ENCODE measurements around the gene RUNX1. TPM values are rescaled to one million over a fixed set of nuclear protein-coding genes. Genes with fewer than 3 reads are reported as not detected.

RUNX1 gene
- total and polyA plus RNA-seq, 2 donors (not counting 1 experiment from before 2014, with no cell fraction given): 26.3 to 73.0 TPM

GRCh38 chr21:35014302-35015041, 34.6 kb downstream of the RUNX1 start:
- CTCF ChIA-PET: interaction anchor here (0.6 kb wide), 1 partner anchor 12 kb away, joined by 3 read pairs; no protein-coding TSS in a partner anchor
- H3K9me3 Mint-ChIP-seq (ENCODE audit: insufficient read depth): no peaks in the 10 kb centered on the region
- no peaks in the 10 kb centered on the region for H3K27me3 ChIP-seq (replicated peaks in 1 of 4; ENCODE audit: control extremely low read depth in 1 of 4, control insufficient read depth in 3 of 4, insufficient read depth in 4 of 4, low read length in 3 of 4)
- H3K79me2 ChIP-seq (ENCODE audit: control insufficient read depth, insufficient read depth, low read length): peaks cover 94% of the 10 kb centered on the region
- H3K27ac ChIP-seq (ENCODE audit: low read length in 2 of 2): no peak overlapping the region
- peaks cover 0 to 20% of the 10 kb centered on the region in 2 experiments for H3K36me3 ChIP-seq (replicated peaks in 1 of 2; ENCODE audit: control extremely low read depth in 1 of 2, control insufficient read depth in 1 of 2, extremely low read depth in 1 of 2, insufficient read depth in 2 of 2, low read length in 1 of 2)
- H3K4me3 ChIP-seq (ENCODE audit: control extremely low read depth in 1 of 5, extremely low read depth in 1 of 5, insufficient read depth in 1 of 5, low read depth in 2 of 5, low read length in 4 of 5): no peak overlapping the region
- no peak overlapping the region for H3K27ac Mint-ChIP-seq
- no peak overlapping the region for H3K4me3 Mint-ChIP-seq
- POLR2A ChIA-PET: interaction anchor here (0.6 kb wide), 1 partner anchor 381 kb away, joined by 4 read pairs; no protein-coding TSS in a partner anchor
- H3K4me1 Mint-ChIP-seq: peaks cover 20% of the 10 kb centered on the region
- no peaks in the 10 kb centered on the region for H3K27me3 Mint-ChIP-seq
- peaks cover 92% of the 10 kb centered on the region for H4K20me1 ChIP-seq (ENCODE audit: control insufficient read depth, insufficient read depth, low read length, poor library complexity, severe bottlenecking)
- H3K4me1 ChIP-seq (ENCODE audit: control insufficient read depth in 2 of 2, insufficient read depth in 2 of 2, low read length in 2 of 2): no peaks in the 10 kb centered on the region
- no peak for ATAC-seq (ENCODE audit: low read depth)
- no peaks in the 10 kb centered on the region for H3K9me3 ChIP-seq (ENCODE audit: control extremely low read depth in 1 of 3, control insufficient read depth in 2 of 3, insufficient read depth in 1 of 3, low read length in 2 of 3)
- no peak for TF ChIP-seq EZH2 (IDR thresholded peaks at IDR 0.05; ENCODE audit: borderline replicate concordance, insufficient read depth, low read depth, low read length, poor library complexity, severe bottlenecking)
- TF ChIP-seq, protein P1, sequence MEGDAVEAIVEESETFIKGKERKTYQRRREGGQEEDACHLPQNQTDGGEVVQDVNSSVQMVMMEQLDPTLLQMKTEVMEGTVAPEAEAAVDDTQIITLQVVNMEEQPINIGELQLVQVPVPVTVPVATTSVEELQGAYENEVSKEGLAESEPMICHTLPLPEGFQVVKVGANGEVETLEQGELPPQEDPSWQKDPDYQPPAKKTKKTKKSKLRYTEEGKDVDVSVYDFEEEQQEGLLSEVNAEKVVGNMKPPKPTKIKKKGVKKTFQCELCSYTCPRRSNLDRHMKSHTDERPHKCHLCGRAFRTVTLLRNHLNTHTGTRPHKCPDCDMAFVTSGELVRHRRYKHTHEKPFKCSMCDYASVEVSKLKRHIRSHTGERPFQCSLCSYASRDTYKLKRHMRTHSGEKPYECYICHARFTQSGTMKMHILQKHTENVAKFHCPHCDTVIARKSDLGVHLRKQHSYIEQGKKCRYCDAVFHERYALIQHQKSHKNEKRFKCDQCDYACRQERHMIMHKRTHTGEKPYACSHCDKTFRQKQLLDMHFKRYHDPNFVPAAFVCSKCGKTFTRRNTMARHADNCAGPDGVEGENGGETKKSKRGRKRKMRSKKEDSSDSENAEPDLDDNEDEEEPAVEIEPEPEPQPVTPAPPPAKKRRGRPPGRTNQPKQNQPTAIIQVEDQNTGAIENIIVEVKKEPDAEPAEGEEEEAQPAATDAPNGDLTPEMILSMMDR (IDR thresholded peaks at IDR 0.05): no peak
- 89% methylated on average over 10 of the region's 11 CpGs for WGBS (ENCODE audit: insufficient coverage)
- DNase-seq: no peak
- no peak overlapping the region for H2AFZ ChIP-seq (ENCODE audit: insufficient read depth, low read depth, low read length, poor library complexity, severe bottlenecking)
- no peak overlapping the region for H3K9ac ChIP-seq (ENCODE audit: low read length)
- H3K4me2 ChIP-seq (replicated peaks; ENCODE audit: low read depth, low read length, poor library complexity, severe bottlenecking): no peak overlapping the region
- intact Hi-C loops (cut with micrococcal nuclease): no loop called here

- POLR2A ChIA-PET: no interaction called here
- peaks cover 94% of the 10 kb centered on the region for H3K79me2 ChIP-seq (ENCODE audit: control insufficient read depth, insufficient read depth, low read length)
- ATAC-seq (ENCODE audit: low read depth): no peak
- TF ChIP-seq, protein P1 (IDR thresholded peaks at IDR 0.05): no peak
- no peak for TF ChIP-seq EZH2 (IDR thresholded peaks at IDR 0.05; ENCODE audit: borderline replicate concordance, insufficient read depth, low read depth, low read length, poor library complexity, severe bottlenecking)
- H4K20me1 ChIP-seq (ENCODE audit: control insufficient read depth, insufficient read depth, low read length, poor library complexity, severe bottlenecking): peaks cover 92% of the 10 kb centered on the region
- no peak overlapping the region for H3K4me3 ChIP-seq (ENCODE audit: control extremely low read depth in 1 of 5, extremely low read depth in 1 of 5, insufficient read depth in 1 of 5, low read depth in 2 of 5, low read length in 4 of 5)
- peaks cover 15% of the 10 kb centered on the region for H3K4me1 Mint-ChIP-seq
- H3K4me1 ChIP-seq (ENCODE audit: control insufficient read depth in 2 of 2, insufficient read depth in 2 of 2, low read length in 2 of 2): no peaks in the 10 kb centered on the region
- H3K9me3 Mint-ChIP-seq (ENCODE audit: insufficient read depth): no peaks in the 10 kb centered on the region
- intact Hi-C loops (cut with micrococcal nuclease): no loop called here
- H3K9ac ChIP-seq (ENCODE audit: low read length): no peak overlapping the region
- no peaks in the 10 kb centered on the region for H3K9me3 ChIP-seq (ENCODE audit: control extremely low read depth in 1 of 3, control insufficient read depth in 2 of 3, insufficient read depth in 1 of 3, low read length in 2 of 3)
- no peak overlapping the region for H2AFZ ChIP-seq (ENCODE audit: insufficient read depth, low read depth, low read length, poor library complexity, severe bottlenecking)
- peaks cover 0 to 32% of the 10 kb centered on the region in 2 experiments for H3K36me3 ChIP-seq (replicated peaks in 1 of 2; ENCODE audit: control extremely low read depth in 1 of 2, control insufficient read depth in 1 of 2, extremely low read depth in 1 of 2, insufficient read depth in 2 of 2, low read length in 1 of 2)
- H3K4me3 Mint-ChIP-seq: no peak overlapping the region
- no peak overlapping the region for H3K4me2 ChIP-seq (replicated peaks; ENCODE audit: low read depth, low read length, poor library complexity, severe bottlenecking)
- H3K27me3 Mint-ChIP-seq: no peaks in the 10 kb centered on the region
- WGBS (ENCODE audit: insufficient coverage): 17% methylated on average over 1 of the region's 3 CpGs
- H3K27me3 ChIP-seq (replicated peaks in 1 of 4; ENCODE audit: control extremely low read depth in 1 of 4, control insufficient read depth in 3 of 4, insufficient read depth in 4 of 4, low read length in 3 of 4): no peaks in the 10 kb centered on the region
- CTCF ChIA-PET: interaction anchor here (0.6 kb wide), 1 partner anchor 186 kb away, joined by 3 read pairs; no protein-coding TSS in a partner anchor
- no peak overlapping the region for H3K27ac ChIP-seq (ENCODE audit: low read length in 2 of 2)
- H3K27ac Mint-ChIP-seq: no peak overlapping the region
- no peak for DNase-seq
Observed at GRCh38 chr21:35011681-35012080, 37.4 kb downstream of the RUNX1 start.

Measured in B cell (primary cell).